IMR-90 (cell line): Measurements from ENCODE around the gene ITSN1.

ENCODE experiments used
- CEBPB ChIP-seq: IDR thresholded peaks from 2 replicates; pipeline ENCODE4 v1.6.1; 2012; ENCODE audit warnings: low read depth, low read length, improper control_type of control experiment
- CTCF ChIP-seq: conservative IDR thresholded peaks from 2 replicates; pipeline ENCODE4 v1.5.1; 2012; ENCODE audit warnings: mild to moderate bottlenecking, low read depth, low read length, improper control_type of control experiment
- MXI1 ChIP-seq: IDR thresholded peaks from 2 replicates; pipeline ENCODE4 v1.6.1; 2012; ENCODE audit warnings: low read depth, mild to moderate bottlenecking, low read length, moderate library complexity, borderline replicate concordance
- POLR2A ChIP-seq: IDR thresholded peaks from 2 replicates; pipeline ENCODE4 v1.6.1; 2012; ENCODE audit warnings: mild to moderate bottlenecking, low read depth, low read length
- RCOR1 ChIP-seq: IDR thresholded peaks from 2 replicates; pipeline ENCODE4 v1.6.1; 2012; ENCODE audit warnings: mild to moderate bottlenecking, low read length, improper control_type of control experiment; ENCODE audit not compliant: insufficient replicate concordance
- RFX5 ChIP-seq: IDR thresholded peaks from 2 replicates; pipeline ENCODE4 v1.8.0; 2012; ENCODE audit warnings: low read depth, mild to moderate bottlenecking, low read length, moderate library complexity

- no peak for TF ChIP-seq RFX5
- TF ChIP-seq CTCF: no peak
- TF ChIP-seq MXI1: no peak
- TF ChIP-seq RCOR1: no peak
- no peak for TF ChIP-seq POLR2A
- no peak for TF ChIP-seq CEBPB
These were observed 42.7 kb downstream of the ITSN1 start for GRCh38 chr21:33684923-33685560.
